ENCODE results near the gene VWA8.

VWA8 gene

DNA sequence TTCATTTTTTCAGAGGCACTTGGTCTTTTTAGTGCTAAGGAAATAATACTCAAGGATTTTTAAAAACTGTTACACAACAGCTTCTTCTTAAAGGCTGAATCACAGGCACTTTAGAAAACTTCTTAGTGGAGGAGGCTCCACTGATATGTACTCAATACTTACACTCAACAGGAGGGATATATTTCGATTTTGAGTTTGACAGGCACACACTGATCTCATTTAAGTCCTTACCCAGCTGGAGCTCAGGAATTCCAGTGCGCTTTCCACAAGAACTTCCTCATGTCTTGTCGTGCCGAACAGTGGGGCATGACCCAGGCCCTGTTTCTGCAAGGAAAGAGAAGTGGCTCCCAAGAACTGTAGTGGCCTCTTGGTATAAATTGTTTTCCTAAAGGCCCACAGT, 399.7 kb downstream of the VWA8 start:
- Mint-ChIP-seq H3K4me3 (no peak overlapping the region), H3K27ac (no peak overlapping the region), H3K9me3 (no peaks in the 10 kb centered on the region), H3K4me1 (no peaks in the 10 kb centered on the region), H3K36me3 (peaks cover 4 to 6% of the 10 kb centered on the region in 2 donors), H3K27me3 (no peaks in the 10 kb centered on the region)
- ATAC-seq (replicated peaks), result no peak
- no peak for DNase-seq

DNA sequence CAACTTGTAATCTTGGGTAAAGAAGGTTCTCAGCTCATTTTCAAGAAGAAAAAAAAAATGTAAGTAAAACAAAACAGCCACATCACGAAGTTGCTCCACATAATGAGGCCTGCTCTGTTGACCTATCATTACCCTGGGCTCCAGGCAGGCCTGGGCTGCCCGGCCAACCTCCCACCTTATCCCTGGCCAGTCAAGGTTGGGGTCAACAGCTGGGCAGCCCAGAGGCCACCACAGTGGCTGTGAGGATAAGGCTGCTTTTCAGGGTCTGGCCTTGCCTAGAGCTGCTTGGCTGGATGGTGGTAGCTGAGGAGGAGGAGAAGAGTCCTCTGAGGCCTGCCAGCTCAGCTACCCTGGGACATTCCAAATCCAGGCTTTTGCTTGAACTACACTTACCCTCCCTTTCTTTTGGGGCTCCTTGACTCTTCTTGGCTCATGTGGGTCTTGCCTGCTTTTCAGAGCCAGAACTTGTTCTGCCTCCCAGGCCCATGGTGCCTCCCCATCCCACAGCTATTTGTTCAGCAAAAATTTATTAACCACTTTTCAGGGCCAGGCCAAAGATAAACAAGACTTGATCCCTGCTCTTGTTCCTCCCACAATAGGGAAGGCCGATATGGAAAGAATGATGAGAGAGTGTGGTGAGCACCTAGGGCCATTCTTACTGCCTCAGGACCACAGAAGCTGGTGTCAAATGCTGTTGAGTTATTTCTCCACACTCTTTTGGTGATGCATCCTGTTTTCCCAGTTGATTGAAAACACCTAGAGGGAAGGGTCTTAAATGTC, 401.9 kb downstream of the VWA8 start:
- H3K4me3 Mint-ChIP-seq, result no peak overlapping the region
- H3K36me3 Mint-ChIP-seq, result no peaks in the 10 kb centered on the region
- H3K4me1 Mint-ChIP-seq, result peaks cover 0 to 6% of the 10 kb centered on the region in 2 donors
- no peak for DNase-seq
- H3K9me3 Mint-ChIP-seq, result no peaks in the 10 kb centered on the region
- no peak overlapping the region for H3K27ac Mint-ChIP-seq
- ATAC-seq (replicated peaks), result no peak
- H3K27me3 Mint-ChIP-seq, result no peaks in the 10 kb centered on the region

DNA sequence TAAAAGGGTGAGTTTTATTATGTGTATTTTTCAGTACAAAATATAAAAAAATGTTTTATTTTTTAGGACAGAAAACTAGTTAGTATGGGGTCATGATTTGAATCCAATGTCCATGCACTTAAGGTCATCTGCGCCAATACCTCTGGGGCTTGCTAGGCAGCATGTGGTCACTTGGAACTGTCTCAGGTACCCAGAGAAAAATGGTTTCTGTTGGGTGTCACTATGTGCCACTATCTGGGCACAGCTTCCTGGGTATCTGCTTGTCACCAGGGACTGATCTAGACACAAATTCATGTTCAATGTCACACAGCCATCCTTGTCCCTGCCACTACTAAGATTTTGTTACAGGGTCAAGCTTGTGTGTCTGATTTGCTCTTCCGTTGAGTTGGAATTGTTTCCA, 403.2 kb downstream of the VWA8 start:
- Mint-ChIP-seq H3K27me3 (no peaks in the 10 kb centered on the region), H3K4me1 (peaks cover 0 to 7% of the 10 kb centered on the region in 2 donors), H3K27ac (no peak overlapping the region), H3K36me3 (no peaks in the 10 kb centered on the region), H3K4me3 (no peak overlapping the region), H3K9me3 (no peaks in the 10 kb centered on the region)
- no peak for ATAC-seq (replicated peaks)
- no peak for DNase-seq

DNA sequence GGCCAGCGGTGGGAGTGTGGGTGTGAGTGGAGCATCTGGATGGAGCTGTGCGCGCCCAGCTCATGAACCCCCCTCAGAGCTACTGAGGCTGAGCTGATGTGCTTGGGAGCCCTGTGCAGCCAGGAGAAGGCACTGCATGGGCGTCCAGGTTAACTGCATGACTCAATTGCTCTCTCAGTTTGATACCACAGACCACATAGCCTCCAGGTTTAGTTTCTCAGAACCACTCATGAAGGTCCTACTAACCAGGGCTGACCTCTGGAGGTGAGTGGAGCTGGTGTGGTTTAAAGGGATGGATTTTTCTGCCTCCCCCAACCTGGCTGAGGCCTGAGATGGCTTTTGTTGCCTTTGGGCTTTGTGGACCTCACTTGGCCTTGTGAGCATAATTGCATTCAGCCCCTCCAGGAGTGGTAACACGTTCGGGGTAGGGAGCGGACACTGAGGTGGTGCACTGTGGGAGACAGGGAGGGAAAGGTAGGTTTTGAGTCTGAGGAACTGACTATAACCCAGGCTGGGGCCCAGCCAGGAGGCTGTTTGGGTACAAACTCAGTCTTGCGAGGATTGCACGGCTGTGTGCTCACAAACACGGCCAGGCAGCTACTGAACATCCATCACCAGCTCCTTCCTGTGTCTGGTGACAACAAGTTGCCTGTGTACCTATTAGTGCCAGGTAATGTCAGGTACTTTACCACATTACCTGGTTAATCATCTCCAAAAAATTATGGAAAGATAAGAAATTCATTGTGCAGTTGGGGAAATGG, 406.1 kb downstream of the VWA8 start:
- Mint-ChIP-seq H3K27me3 (no peaks in the 10 kb centered on the region), H3K27ac (no peak overlapping the region), H3K9me3 (no peaks in the 10 kb centered on the region), H3K36me3 (no peaks in the 10 kb centered on the region), H3K4me1 (peaks cover 0 to 10% of the 10 kb centered on the region in 2 donors), H3K4me3 (no peak overlapping the region)
- DNase-seq, result peak; percentile 32
- peak; percentile 86 to 92 for ATAC-seq (replicated peaks)

DNA sequence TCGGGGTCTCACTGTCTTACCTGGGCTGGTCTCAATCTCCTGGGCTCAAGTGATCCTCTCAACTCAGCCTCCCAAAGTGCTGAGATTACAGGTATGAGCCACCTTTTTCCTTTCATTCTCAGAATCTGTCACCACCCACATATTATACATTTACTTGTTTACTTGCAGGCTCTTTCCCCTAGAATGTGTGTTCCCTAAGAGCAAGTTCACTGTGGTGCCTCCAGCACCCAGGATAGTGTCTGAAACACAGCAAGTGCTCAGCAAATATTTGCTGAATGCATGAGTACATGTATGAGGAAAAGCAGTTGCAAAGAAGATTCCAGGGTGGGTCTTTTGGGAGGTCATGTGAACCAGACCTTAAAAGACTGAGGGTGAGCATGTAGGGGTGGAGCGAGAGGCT, 406.7 kb downstream of the VWA8 start:
- H3K27ac Mint-ChIP-seq, result no peak overlapping the region
- ATAC-seq (replicated peaks) (no peak), DNase-seq (no peak)
- H3K36me3 Mint-ChIP-seq, result no peaks in the 10 kb centered on the region
- H3K4me1 Mint-ChIP-seq, result peaks cover 0 to 10% of the 10 kb centered on the region in 2 donors
- H3K9me3 Mint-ChIP-seq, result no peaks in the 10 kb centered on the region
- H3K4me3 Mint-ChIP-seq, result no peak overlapping the region
- H3K27me3 Mint-ChIP-seq, result no peaks in the 10 kb centered on the region

DNA sequence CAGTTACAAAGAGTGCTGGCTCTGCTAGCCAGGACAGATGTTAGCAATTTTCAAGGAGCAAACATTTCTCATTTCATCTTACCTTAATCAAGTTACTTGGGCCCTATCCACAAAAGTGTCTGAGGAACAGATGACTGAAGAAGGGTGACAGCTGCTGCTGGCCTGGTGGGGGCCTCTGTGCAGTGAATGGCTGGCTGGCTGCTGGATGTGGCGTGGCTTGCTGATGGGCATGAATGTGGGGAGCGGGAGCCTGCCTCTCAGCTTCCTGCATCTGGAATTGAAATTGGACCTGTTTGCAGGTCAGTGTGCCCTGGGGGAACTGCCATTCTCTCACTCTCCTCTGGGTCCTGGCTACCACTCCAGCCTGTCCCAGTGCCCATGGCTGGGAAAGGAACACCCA, 408.9 kb downstream of the VWA8 start:
- Mint-ChIP-seq H3K4me3 (no peak overlapping the region), H3K9me3 (no peaks in the 10 kb centered on the region), H3K4me1 (peaks cover 0 to 10% of the 10 kb centered on the region in 2 donors), H3K27ac (no peak overlapping the region), H3K27me3 (no peaks in the 10 kb centered on the region), H3K36me3 (no peaks in the 10 kb centered on the region)
- ATAC-seq (replicated peaks), result no peak
- DNase-seq, result no peak

DNA sequence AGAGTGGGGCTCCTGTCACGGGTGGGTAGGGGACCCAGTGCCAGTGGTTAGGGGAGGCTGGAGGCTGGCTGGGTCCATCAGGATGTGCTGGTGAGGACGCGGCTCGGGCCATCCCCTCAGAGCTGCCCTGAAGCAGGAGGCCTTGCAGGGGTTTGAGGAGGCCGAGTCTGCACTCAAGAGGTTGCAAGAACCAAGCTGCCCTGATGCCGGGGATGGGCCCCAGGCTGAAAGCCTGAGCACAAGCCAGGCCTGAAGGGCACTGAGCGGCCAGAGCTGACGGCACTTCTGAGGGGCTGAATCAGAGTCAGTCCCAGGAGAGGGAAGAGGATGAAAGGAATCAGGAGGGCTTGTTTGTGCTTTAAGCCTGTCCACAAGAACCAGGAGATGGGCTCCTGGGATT, 410.6 kb downstream of the VWA8 start:
- Mint-ChIP-seq H3K9me3 (no peaks in the 10 kb centered on the region), H3K27me3 (no peaks in the 10 kb centered on the region), H3K27ac (no peak overlapping the region), H3K4me1 (peaks cover 0 to 10% of the 10 kb centered on the region in 2 donors), H3K36me3 (no peaks in the 10 kb centered on the region), H3K4me3 (no peak overlapping the region)
- ATAC-seq (replicated peaks), result no peak
- DNase-seq, result no peak

DNA sequence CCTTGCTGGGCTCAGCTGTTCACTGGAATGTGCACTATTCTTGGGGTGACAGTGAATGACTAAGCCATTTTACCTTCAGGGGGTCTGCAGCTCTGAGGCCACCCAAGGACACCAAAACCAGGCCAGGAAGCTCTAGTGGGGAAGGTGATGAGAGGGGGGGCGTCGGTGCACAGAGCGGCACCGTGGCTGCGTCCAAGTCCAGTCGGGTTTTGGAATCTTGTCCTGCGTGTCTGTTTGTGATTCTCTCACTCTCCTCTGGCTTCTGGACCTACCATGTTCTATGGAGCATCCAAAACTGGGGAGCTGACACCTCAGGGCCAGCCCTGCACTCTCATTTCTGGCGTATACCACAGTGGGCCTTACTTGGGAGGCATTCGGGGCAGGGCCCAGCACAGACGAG, 411.4 kb downstream of the VWA8 start:
- Mint-ChIP-seq H3K36me3 (no peaks in the 10 kb centered on the region), H3K4me1 (peaks cover 0 to 9% of the 10 kb centered on the region in 2 donors), H3K9me3 (no peaks in the 10 kb centered on the region), H3K4me3 (no peak overlapping the region), H3K27ac (no peak overlapping the region), H3K27me3 (no peaks in the 10 kb centered on the region)
- ATAC-seq (replicated peaks) (no peak), DNase-seq (no peak)

DNA sequence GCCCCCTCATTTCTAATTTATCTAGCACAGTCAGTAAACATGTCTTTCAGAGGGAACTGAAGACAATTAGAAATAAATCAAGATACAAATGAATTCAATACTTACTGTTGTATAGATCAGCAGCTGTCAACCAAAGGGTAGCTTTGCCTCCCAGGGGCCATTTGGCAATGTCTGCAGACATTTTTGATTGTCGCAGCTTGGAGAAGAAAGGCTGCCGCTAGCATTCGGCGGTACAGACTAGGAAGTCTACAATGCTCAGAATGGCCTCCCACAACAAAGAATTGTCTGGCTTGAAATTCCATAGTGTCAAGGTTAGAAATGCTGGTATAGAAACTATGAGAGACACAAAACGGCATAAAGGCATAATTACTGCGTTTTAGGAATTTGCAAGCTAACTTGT, 412.0 kb downstream of the VWA8 start:
- no peak overlapping the region for H3K4me3 Mint-ChIP-seq
- peaks cover 0 to 4% of the 10 kb centered on the region in 2 donors for H3K27me3 Mint-ChIP-seq
- DNase-seq, result no peak
- H3K4me1 Mint-ChIP-seq, result peaks cover 0 to 6% of the 10 kb centered on the region in 2 donors
- H3K36me3 Mint-ChIP-seq, result peaks cover 0 to 3% of the 10 kb centered on the region in 2 donors
- no peaks in the 10 kb centered on the region for H3K9me3 Mint-ChIP-seq
- ATAC-seq (replicated peaks), result no peak
- H3K27ac Mint-ChIP-seq, result no peak overlapping the region

DNA sequence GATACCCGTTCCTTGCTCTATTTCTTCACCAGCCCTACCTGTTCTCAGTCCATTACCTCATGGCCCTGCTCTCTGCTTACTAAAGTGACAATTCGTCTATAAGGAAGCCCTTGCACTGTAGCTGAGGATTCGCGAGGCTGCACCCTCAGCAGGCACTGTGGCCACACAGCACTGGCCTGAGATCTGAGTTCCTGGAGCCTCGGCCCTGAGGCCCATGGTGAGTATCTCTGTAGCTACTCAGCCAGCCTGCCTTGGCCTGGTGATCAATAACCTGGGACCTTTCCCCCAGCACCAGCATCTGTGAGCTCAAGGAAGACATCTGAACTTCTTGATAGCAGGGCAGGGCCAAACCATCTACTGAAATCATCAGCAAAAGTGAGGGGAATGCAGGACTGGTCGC, 412.9 kb downstream of the VWA8 start:
- DNase-seq (no peak), ATAC-seq (replicated peaks) (no peak)
- H3K27ac Mint-ChIP-seq, result no peak overlapping the region
- no peak overlapping the region for H3K4me3 Mint-ChIP-seq
- peaks cover 0 to 5% of the 10 kb centered on the region in 2 donors for H3K27me3 Mint-ChIP-seq
- H3K36me3 Mint-ChIP-seq, result peaks cover 0 to 4% of the 10 kb centered on the region in 2 donors
- H3K9me3 Mint-ChIP-seq, result no peaks in the 10 kb centered on the region
- peaks cover 0 to 5% of the 10 kb centered on the region in 2 donors for H3K4me1 Mint-ChIP-seq

DNA sequence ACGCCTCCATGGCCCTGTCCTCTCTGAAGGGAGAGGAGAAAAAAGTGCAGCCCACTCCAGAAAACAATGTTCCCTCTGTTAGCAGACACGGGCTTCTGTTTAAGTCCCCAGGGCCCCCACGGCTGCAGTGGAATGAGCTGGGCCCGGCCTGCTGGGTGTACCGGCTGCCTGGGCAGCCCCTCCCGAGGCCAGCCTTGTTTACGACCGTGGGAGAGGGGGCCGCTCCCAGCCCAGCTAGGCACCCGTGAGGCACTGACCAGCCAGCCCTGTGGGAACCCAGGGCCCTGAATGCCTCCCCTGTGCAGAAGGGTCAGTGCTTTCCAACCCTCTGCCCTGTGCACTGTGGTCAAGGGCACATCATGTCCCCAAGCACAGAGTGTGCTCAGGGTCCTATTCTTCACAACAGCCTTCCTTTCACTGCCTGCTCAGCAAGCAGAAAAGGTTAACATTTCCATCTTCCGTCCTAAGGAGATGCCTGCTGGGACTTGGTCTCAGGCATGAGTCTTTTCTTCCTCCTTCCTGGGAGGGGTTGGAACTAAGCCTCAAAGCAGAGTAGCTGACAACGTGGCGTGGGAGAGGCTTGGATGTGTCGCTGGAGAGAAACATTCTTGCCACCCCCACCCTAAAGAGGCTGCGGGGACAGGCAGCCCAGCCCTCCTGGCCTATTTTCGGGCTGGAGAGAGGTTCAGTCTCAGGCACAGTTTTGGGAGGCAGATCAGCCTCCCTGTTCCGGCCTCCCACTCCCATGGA, 413.5 kb downstream of the VWA8 start:
- no peak overlapping the region for H3K27ac Mint-ChIP-seq

DNA sequence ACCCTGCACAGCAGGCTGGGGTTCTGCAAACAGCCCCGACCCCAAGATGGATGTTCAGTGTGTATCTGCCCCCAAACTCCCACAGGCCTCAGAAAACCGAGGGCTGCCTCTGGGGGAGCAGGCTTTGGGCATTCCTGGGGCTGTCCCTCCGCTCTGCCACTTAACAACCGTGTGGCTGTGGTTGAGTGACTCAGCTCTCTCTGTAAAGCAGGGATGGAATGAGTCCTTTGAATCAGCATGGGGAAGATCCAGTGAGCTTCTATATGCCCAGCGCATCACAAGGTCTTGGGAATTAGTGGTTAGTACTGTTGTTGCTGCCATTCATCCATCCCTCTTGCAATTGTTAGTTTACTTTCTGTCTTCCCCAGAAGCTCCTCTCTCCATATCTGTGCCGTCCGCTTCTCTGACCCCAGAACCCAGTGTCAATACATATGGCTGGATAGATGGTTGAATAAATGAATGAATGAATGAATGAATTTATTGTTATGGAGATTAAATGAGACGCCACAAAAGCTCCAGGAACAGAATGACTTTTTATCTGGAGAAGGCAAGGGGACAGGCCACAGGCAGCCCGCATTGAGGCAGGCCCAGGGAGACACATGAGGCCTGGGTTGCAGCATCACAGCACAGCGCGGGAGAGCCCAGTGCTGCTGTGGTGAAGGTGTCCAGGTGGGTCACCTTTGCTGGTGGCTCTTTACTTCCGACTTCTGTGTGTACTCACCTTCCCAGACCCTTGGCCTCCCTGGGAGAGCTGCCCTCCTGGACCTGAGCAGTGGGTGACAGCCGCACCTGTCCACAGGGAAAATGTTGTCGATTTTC, 414.3 kb downstream of the VWA8 start:
- no peak overlapping the region for H3K27ac Mint-ChIP-seq
- peaks cover 0 to 4% of the 10 kb centered on the region in 2 donors for H3K36me3 Mint-ChIP-seq
- H3K9me3 Mint-ChIP-seq, result no peaks in the 10 kb centered on the region
- DNase-seq, result no peak
- peaks cover 0 to 3% of the 10 kb centered on the region in 2 donors for H3K4me1 Mint-ChIP-seq
- no peak overlapping the region for H3K4me3 Mint-ChIP-seq
- no peak for ATAC-seq (replicated peaks)
- H3K27me3 Mint-ChIP-seq, result peaks cover 0 to 5% of the 10 kb centered on the region in 2 donors

More for the DNA sequence above, 413.5 kb downstream of the VWA8 start:
- H3K4me1 Mint-ChIP-seq, result peaks cover 0 to 5% of the 10 kb centered on the region in 2 donors
- no peaks in the 10 kb centered on the region for H3K9me3 Mint-ChIP-seq
- H3K36me3 Mint-ChIP-seq, result peaks cover 0 to 4% of the 10 kb centered on the region in 2 donors
- H3K27me3 Mint-ChIP-seq, result peaks cover 0 to 5% of the 10 kb centered on the region in 2 donors
- no peak for DNase-seq
- no peak overlapping the region for H3K4me3 Mint-ChIP-seq
- no peak for ATAC-seq (replicated peaks)

DNA sequence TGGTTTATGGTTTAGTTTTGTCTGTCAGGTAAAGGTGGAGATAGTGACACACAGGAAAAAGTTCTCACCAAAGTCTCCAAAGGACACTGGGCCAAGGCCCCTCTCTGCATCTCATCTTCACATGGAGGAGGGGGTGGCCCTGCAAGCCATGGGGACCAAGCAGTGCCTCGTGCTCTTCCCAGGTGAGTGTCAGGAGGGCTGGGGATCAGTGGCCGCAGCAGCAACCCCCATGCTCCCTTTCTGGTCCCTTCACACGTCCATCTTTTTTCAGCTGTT, 415.5 kb downstream of the VWA8 start:
- no peak for DNase-seq
- ATAC-seq (replicated peaks), result no peak
- Mint-ChIP-seq H3K27me3 (peaks cover 6 to 10% of the 10 kb centered on the region in 2 donors), H3K27ac (no peak overlapping the region), H3K36me3 (peaks cover 0 to 4% of the 10 kb centered on the region in 2 donors), H3K4me3 (no peak overlapping the region), H3K9me3 (no peaks in the 10 kb centered on the region), H3K4me1 (peaks cover 0 to 2% of the 10 kb centered on the region in 2 donors)
